HCT116 (cell line): ENCODE measurements around the gene FBXO21. TPM values are rescaled to one million over a fixed set of nuclear protein-coding genes. Genes with fewer than 3 reads are reported as not detected.

Experiments used
- ATAC-seq: fragments of 200-7000 bp; cut with Tn5 transposase; 2 replicates; pipeline ENCODE4 v1.9.1; 2020; ENCODE audit warnings: mild to moderate bottlenecking, moderate library complexity
- BruUV-seq: library from RNA; stranded (reverse); fragments of 400-500 nt; replicated peaks from 2 replicates; lab custom pipeline; 2021; lab: Mats Ljungman, UMichigan
- CTCF ChIA-PET: fragments of 300-600 bp; sonication (Branson Sonifier 250); formaldehyde crosslinking; loops from one replicate; lab custom pipeline; 2021; ENCODE audit warnings: antibody characterized with exemption; lab: Charles Lee
- POLR2A ChIA-PET: fragments of 300-600, 350-600 bp; sonication (Branson Sonifier 250); formaldehyde crosslinking; loops from one replicate; lab custom pipeline; 2021; ENCODE audit warnings: antibody characterized with exemption; lab: Charles Lee
- RAD21 ChIA-PET, 2 experiments: fragments of 300-600 bp; sonication (Branson Sonifier 250); formaldehyde crosslinking; loops; one replicate each; lab custom pipeline; 2023; ENCODE audit warnings: low total read pairs in 2 of 2; ENCODE audit not compliant: uncharacterized antibody in 2 of 2, unreplicated experiment in 2 of 2, low non-redundant PET in 1 of 2; lab: Charles Lee
- DNase-seq: peaks from one replicate; pipeline ENCODE4 v3.0.0-alpha.2; 2010; ENCODE audit warnings: low read depth, low spot score
- H2AFZ ChIP-seq: fragments of 200-600 bp; shearing (Covaris generic), sonication (generic); 2 replicates; pipeline ENCODE4 v1.6.1; 2017; ENCODE audit warnings: low read depth, mixed run types, mixed read lengths, antibody characterized with exemption, low read length; ENCODE audit not compliant: poor library complexity, severe bottlenecking
- H3K27ac ChIP-seq: 2 replicates; pipeline ENCODE4 v1.5.1; 2012; ENCODE audit warnings: low read depth, low read length
- H3K27me3 ChIP-seq: fragments of 200-600 bp; sonication (generic); 2 replicates; pipeline ENCODE4 v1.6.1; 2016; ENCODE audit warnings: mixed run types, low read length, mixed read lengths; ENCODE audit not compliant: insufficient read depth
- H3K36me3 ChIP-seq, 2 experiments: fragments of 200-500 bp in 1 of 2; fragments of 200-600 bp in 1 of 2; sonication (Bioruptor generic) in 1 of 2; sonication (generic) in 1 of 2; 2 replicates each; pipeline versions ENCODE4 v1.5.1 to v1.6.1; 2014 to 2016; ENCODE audit warnings: low read length in 2 of 2, inconsistent platforms in 1 of 2, mixed read lengths in 1 of 2, mixed run types in 1 of 2; ENCODE audit not compliant: insufficient read depth in 2 of 2, control insufficient read depth in 1 of 2
- H3K4me1 ChIP-seq, 2 experiments: fragments of 200-600 bp in 1 of 2; sonication (generic) in 1 of 2; 2 replicates each; pipeline versions ENCODE4 v1.5.1 to v1.6.1; 2012 to 2017; ENCODE audit warnings: low read length in 2 of 2, inconsistent platforms in 1 of 2, mild to moderate bottlenecking in 1 of 2, mixed read lengths in 1 of 2, mixed run types in 1 of 2, moderate library complexity in 1 of 2; ENCODE audit not compliant: insufficient read depth in 2 of 2, control insufficient read depth in 1 of 2
- H3K4me2 ChIP-seq: fragments of 200-600 bp; sonication (generic); 2 replicates; pipeline ENCODE4 v1.6.1; 2017; ENCODE audit warnings: mixed run types, low read length, mixed read lengths
- H3K4me3 ChIP-seq, 2 experiments: fragments of 200-600 bp in 1 of 2; sonication (generic) in 1 of 2; replicated peaks in 1 of 2; 2 replicates each; pipeline ENCODE4 v1.5.1; 2011 to 2016; ENCODE audit warnings: low read length in 2 of 2, control low read depth in 1 of 2, low read depth in 1 of 2, mild to moderate bottlenecking in 1 of 2, mixed read lengths in 1 of 2, mixed run types in 1 of 2
- H3K79me2 ChIP-seq: fragments of 200-600 bp; sonication (generic); 2 replicates; pipeline ENCODE4 v1.6.1; 2017; ENCODE audit warnings: mild to moderate bottlenecking, mixed run types, low read length, moderate library complexity, mixed read lengths; ENCODE audit not compliant: insufficient read depth
- H3K9ac ChIP-seq: fragments of 200-600 bp; sonication (generic); 2 replicates; pipeline ENCODE4 v1.6.1; 2016; ENCODE audit warnings: low read length, mixed read lengths
- H3K9me2 ChIP-seq: fragments of 200-600 bp; sonication (generic), shearing (Covaris generic); 2 replicates; pipeline ENCODE4 v1.6.1; 2017; ENCODE audit warnings: mixed run types, mild to moderate bottlenecking, moderate library complexity; ENCODE audit not compliant: insufficient read depth
- H3K9me3 ChIP-seq, 2 experiments: fragments of 200-500 bp in 1 of 2; fragments of 200-600 bp in 1 of 2; sonication (Bioruptor generic) in 1 of 2; sonication (generic) in 1 of 2; 2 replicates each; pipeline ENCODE4 v1.6.1; 2014 to 2017; ENCODE audit warnings: low read length in 2 of 2, mixed read lengths in 2 of 2, inconsistent platforms in 1 of 2, low read depth in 1 of 2, mild to moderate bottlenecking in 1 of 2, mixed run types in 1 of 2, moderate library complexity in 1 of 2; ENCODE audit not compliant: control insufficient read depth in 1 of 2, insufficient read depth in 1 of 2
- H4K20me1 ChIP-seq: fragments of 200-600 bp; sonication (generic), shearing (Covaris generic); 2 replicates; pipeline ENCODE4 v1.6.1; 2017; ENCODE audit warnings: mixed run types, mild to moderate bottlenecking, moderate library complexity; ENCODE audit not compliant: insufficient read depth
- CBX3 ChIP-seq: IDR thresholded peaks from 2 replicates; pipeline ENCODE4 v1.6.1; 2012; ENCODE audit warnings: low read depth
- CTCF ChIP-seq, 3 experiments: fragments of 200-600 bp in 1 of 3; sonication (generic) in 1 of 3; IDR thresholded peaks in 2 of 3; conservative IDR thresholded peaks in 1 of 3; 2 replicates each; pipeline ENCODE4 v1.5.1; 2012 to 2017; ENCODE audit warnings: low read depth in 2 of 3, low read length in 2 of 3, antibody characterized with exemption in 1 of 3, borderline replicate concordance in 1 of 3, control low read depth in 1 of 3, mild to moderate bottlenecking in 1 of 3, mixed read lengths in 1 of 3, mixed run types in 1 of 3, moderate library complexity in 1 of 3; ENCODE audit not compliant: insufficient read depth in 1 of 3
- EZH2 ChIP-seq: fragments of 200-600 bp; sonication (generic); IDR thresholded peaks from 2 replicates; pipeline ENCODE4 v1.6.1; 2017; ENCODE audit warnings: antibody characterized with exemption, mixed run types
- FOSL1 ChIP-seq: IDR thresholded peaks from 2 replicates; pipeline ENCODE4 v1.6.1; 2012; ENCODE audit warnings: low read depth
- POLR2A ChIP-seq: IDR thresholded peaks from 2 replicates; pipeline ENCODE4 v1.7.0; 2011; ENCODE audit warnings: borderline replicate concordance; ENCODE audit not compliant: insufficient read depth, insufficient read length; ENCODE audit errors: extremely low read depth
- POLR2AphosphoS5 ChIP-seq: IDR thresholded peaks from 2 replicates; pipeline ENCODE4 v1.6.1; 2011; ENCODE audit warnings: mild to moderate bottlenecking, low read depth, low read length, moderate library complexity
- RAD21 ChIP-seq: IDR thresholded peaks from 2 replicates; pipeline ENCODE4 v1.6.1; 2012; ENCODE audit warnings: low read depth, mild to moderate bottlenecking
- SIN3A ChIP-seq: IDR thresholded peaks from 2 replicates; pipeline ENCODE4 v1.6.1; 2012; ENCODE audit warnings: low read depth
- SP1 ChIP-seq: IDR thresholded peaks from 2 replicates; pipeline ENCODE4 v1.6.1; 2012; ENCODE audit warnings: low read depth
- SRF ChIP-seq: IDR thresholded peaks from 2 replicates; pipeline ENCODE4 v1.6.1; 2012; ENCODE audit warnings: low read depth
- TCF7L2 ChIP-seq: IDR thresholded peaks from 2 replicates; pipeline ENCODE4 v1.7.0; 2011; ENCODE audit warnings: borderline replicate concordance, inconsistent platforms; ENCODE audit not compliant: insufficient read depth, insufficient read length; ENCODE audit errors: extremely low read depth
- ZBTB33 ChIP-seq: IDR thresholded peaks from 2 replicates; pipeline ENCODE4 v1.6.1; 2011; ENCODE audit warnings: mild to moderate bottlenecking, low read length, moderate library complexity; ENCODE audit not compliant: insufficient replicate concordance; ENCODE audit errors: extremely low read depth
- ZFX ChIP-seq: fragments of 450-650 bp; IDR thresholded peaks from 2 replicates; pipeline ENCODE4 v1.6.1; 2017
- ZNF274 ChIP-seq: fragments of 200-500 bp; sonication (Bioruptor generic); IDR thresholded peaks from 2 replicates; pipeline ENCODE4 v1.6.1; 2014; ENCODE audit warnings: mild to moderate bottlenecking, low read depth, low read length, inconsistent platforms
- intact Hi-C: fragments of 100-400 bp; cut with micrococcal nuclease; formaldehyde crosslinking; loops from 2 replicates; pipeline ENCODE4 v1.10.0; 2022
- total RNA-seq: library from RNA; stranded (reverse); gene quantifications from one replicate; pipeline ENCODE4 v1.2.1, GENCODE V29; 2021; ENCODE audit not compliant: unreplicated experiment
- TF ChIP-seq, protein P1 (sequence below): IDR thresholded peaks from 2 replicates; pipeline ENCODE4 v1.6.1; 2012

FBXO21 gene
- total RNA-seq, 1 experiment from 2014 or later: 45.5 TPM

GRCh38 chr12:117114784-117115183 lies 75.5 kb downstream of the FBXO21 start:
- Histone ChIP-seq H3K36me3 (no peaks in the 10 kb centered on the region), H3K9me3 (no peaks in the 10 kb centered on the region), H3K27me3 (peaks cover 13% of the 10 kb centered on the region; the same call in 1 of the 2 replicates), H3K9me2 (no peaks in the 10 kb centered on the region), H3K27ac (no peak overlapping the region), H4K20me1 (no peaks in the 10 kb centered on the region), H3K4me1 (no peaks in the 10 kb centered on the region), H3K4me3 (no peak overlapping the region), H3K4me2 (no peak overlapping the region), H3K9ac (no peak overlapping the region), H2AFZ (no peak overlapping the region), H3K79me2 (no peaks in the 10 kb centered on the region)
- no peak for DNase-seq
- POLR2A ChIA-PET: no interaction called here
- BruUV-seq: no TSS peak
- TF ChIP-seq POLR2A (no peak), SP1 (no peak)
- TF ChIP-seq, protein P1, sequence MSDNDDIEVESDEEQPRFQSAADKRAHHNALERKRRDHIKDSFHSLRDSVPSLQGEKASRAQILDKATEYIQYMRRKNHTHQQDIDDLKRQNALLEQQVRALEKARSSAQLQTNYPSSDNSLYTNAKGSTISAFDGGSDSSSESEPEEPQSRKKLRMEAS: no peak
- CTCF ChIA-PET: no interaction called here
- no peak for ATAC-seq
- RAD21 ChIA-PET: no interaction called here
- intact Hi-C loops: no loop called here

DNA sequence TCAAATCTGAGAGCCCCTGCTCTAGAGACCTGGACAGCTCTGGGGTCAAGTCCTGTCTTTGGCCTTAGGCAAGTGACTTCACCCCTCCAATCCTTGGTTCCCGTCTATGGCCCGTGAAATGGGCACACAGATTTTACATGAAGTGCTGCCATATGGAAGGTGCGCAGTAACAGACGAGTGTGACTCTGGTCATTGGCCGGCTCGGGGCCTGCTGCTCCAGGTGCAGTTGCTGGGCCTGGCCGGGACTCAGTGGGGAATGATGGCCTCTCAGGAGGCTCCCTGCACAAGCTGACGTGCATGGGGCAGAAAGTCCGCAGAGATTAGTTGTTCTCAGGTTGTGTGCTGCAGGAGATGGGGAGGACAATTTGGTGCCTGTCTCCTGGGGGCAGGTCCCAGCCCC lies 77.0 kb downstream of the FBXO21 start:
- ChIA-PET POLR2A (no interaction called here), CTCF (no interaction called here), RAD21 (no interaction called here)
- no peaks in the 10 kb centered on the region for H3K9me3 ChIP-seq
- BruUV-seq: no TSS peak
- peaks cover 19% of the 10 kb centered on the region; the same call in 1 of the 2 replicates for H3K27me3 ChIP-seq
- TF ChIP-seq SIN3A: no peak
- TF ChIP-seq SRF: no peak
- no peak for TF ChIP-seq POLR2AphosphoS5
- TF ChIP-seq EZH2: no peak
- no peak for TF ChIP-seq SP1
- TF ChIP-seq CTCF (IDR thresholded peaks at IDR 0.05 in 2 of 3, conservative IDR thresholded peaks at IDR 0.05 in 1 of 3; ENCODE audit: borderline replicate concordance in 1 of 3, insufficient read depth in 1 of 3, low read depth in 2 of 3, low read length in 2 of 3): no peak
- no peak for TF ChIP-seq POLR2A
- TF ChIP-seq, protein P1: no peak
- TF ChIP-seq ZFX: no peak
- no peak for TF ChIP-seq CBX3
- TF ChIP-seq ZNF274: no peak
- TF ChIP-seq TCF7L2: no peak
- TF ChIP-seq RAD21: no peak
- no peak for TF ChIP-seq ZBTB33
- no peak for TF ChIP-seq FOSL1
- no peaks in the 10 kb centered on the region for H3K79me2 ChIP-seq
- H4K20me1 ChIP-seq: no peaks in the 10 kb centered on the region
- H3K4me1 ChIP-seq: no peaks in the 10 kb centered on the region
- no peak overlapping the region for H3K9ac ChIP-seq
- H2AFZ ChIP-seq: no peak overlapping the region
- no peak for ATAC-seq
- no peaks in the 10 kb centered on the region for H3K9me2 ChIP-seq
- DNase-seq: no peak
- H3K4me2 ChIP-seq: no peak overlapping the region
- no peaks in the 10 kb centered on the region for H3K36me3 ChIP-seq
- H3K27ac ChIP-seq: no peak overlapping the region
- intact Hi-C loops: no loop called here
- no peak overlapping the region for H3K4me3 ChIP-seq
